ENCODE results near the gene ZNF607. TPM values are rescaled to one million over a fixed set of nuclear protein-coding genes. Genes with fewer than 3 reads are reported as not detected.

The ZNF607 gene
- total and polyA plus RNA-seq, 2 of the 8 experiments (the other 6 are each of a cell fraction or from before 2014, with no cell fraction given), result 6.7 to 15.9 TPM

DNA sequence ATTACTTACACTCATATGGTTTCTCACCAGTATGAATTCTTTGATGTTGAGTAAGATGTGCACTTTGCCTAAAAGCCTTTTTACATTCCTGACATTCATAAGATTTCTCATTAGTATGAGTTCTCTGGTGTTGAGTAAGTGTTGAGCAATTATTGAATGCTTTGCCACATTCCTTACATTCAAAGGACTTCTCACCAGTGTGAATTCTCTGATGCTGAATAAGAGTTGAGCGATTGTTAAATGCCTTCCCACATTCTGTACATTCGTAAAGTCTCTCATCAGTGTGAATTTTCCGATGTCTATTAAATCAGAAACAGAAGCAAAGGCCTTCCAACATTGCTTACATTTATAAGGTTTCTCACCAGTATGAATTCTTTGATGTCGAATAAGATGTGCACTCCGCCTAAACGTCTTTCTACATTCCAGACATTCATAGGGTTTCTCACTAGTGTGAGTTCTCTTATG lies 50.1 kb downstream of the ZNF607 start:
- peaks cover 35 to 38% of the 10 kb centered on the region in 2 experiments for H3K9me3 ChIP-seq (ENCODE audit: insufficient read depth in 2 of 2, low read depth in 1 of 2, low read length in 1 of 2)
- DNase-seq (ENCODE audit: low read depth in 1 of 2, low spot score in 2 of 2), result no peak
- no peaks in the 10 kb centered on the region for H3K23me2 ChIP-seq (ENCODE audit: low read depth, low read length)

More for the DNA sequence above, 50.1 kb downstream of the ZNF607 start:
- 82% methylated on average over 6 of the region's 6 CpGs; no CpG with 5 or more reads in 1 of the 2 experiments for WGBS, 2 experiments (ENCODE audit: extremely low coverage in 1 of 2, insufficient coverage in 1 of 2, insufficient read length in 1 of 2, insufficient replicate concordance in 2 of 2, low coverage in 1 of 2, low lambda C conversion rate in 2 of 2, missing lambda C conversion rate in 1 of 2)
- H2AFZ ChIP-seq (ENCODE audit: low read length), result no peak overlapping the region
- no peaks in the 10 kb centered on the region for H4K20me1 ChIP-seq (replicated peaks in 1 of 2; ENCODE audit: control insufficient read depth in 1 of 2, insufficient read depth in 2 of 2, low read length in 2 of 2)
- no peaks in the 10 kb centered on the region for H3K79me1 ChIP-seq (ENCODE audit: low read depth, low read length)
- no peak overlapping the region for H4K5ac ChIP-seq (ENCODE audit: insufficient read length, low read depth, low read length)
- no peak overlapping the region for H3K23ac ChIP-seq (ENCODE audit: insufficient read length)
- no peak overlapping the region for H3K14ac ChIP-seq (ENCODE audit: insufficient read length)
- H3K36me3 ChIP-seq (ENCODE audit: control insufficient read depth in 2 of 4, insufficient read depth in 4 of 4, low read length in 3 of 4), result no peaks in the 10 kb centered on the region
- ChIA-PET POLR2A (ENCODE audit: partially characterized antibody) (no interaction called here), CTCF (ENCODE audit: partially characterized antibody) (no interaction called here)
- H2AK5ac ChIP-seq (ENCODE audit: low read depth, low read length), result no peak overlapping the region
- no peaks in the 10 kb centered on the region for H3K27me3 ChIP-seq (replicated peaks in 1 of 4; ENCODE audit: control insufficient read depth in 3 of 4, extremely low read depth in 1 of 4, insufficient read depth in 3 of 4, low read length in 3 of 4)
- no peak overlapping the region for H3K4ac ChIP-seq (replicated peaks; ENCODE audit: insufficient read length, low read depth, low read length)
- no peak overlapping the region for H4K91ac ChIP-seq (replicated peaks; ENCODE audit: insufficient read length, low read length)
- no peak overlapping the region for H3K9ac ChIP-seq (replicated peaks in 1 of 4; ENCODE audit: extremely low read depth in 1 of 4, low read depth in 3 of 4, low read length in 3 of 4)
- no peak for FAIRE-seq
- no peak overlapping the region for H2BK20ac ChIP-seq (ENCODE audit: low read length)
- H3K4me2 ChIP-seq (ENCODE audit: insufficient read depth in 1 of 2, low read depth in 2 of 2, low read length in 2 of 2), result no peak overlapping the region
- no peak overlapping the region for H2BK12ac ChIP-seq (ENCODE audit: low read depth, low read length)
- no peak overlapping the region for H2BK15ac ChIP-seq (ENCODE audit: low read length)
- no peak overlapping the region for H2BK120ac ChIP-seq (replicated peaks; ENCODE audit: low read depth, low read length)
- H3K4me3 ChIP-seq (ENCODE audit: extremely low read depth in 1 of 4, insufficient read depth in 2 of 4, low read depth in 3 of 4, low read length in 4 of 4), result no peak overlapping the region
- TF ChIP-seq ASH2L (IDR thresholded peaks at IDR 0.05; ENCODE audit: low read length) (no peak), ZNF274 (IDR thresholded peaks at IDR 0.05; ENCODE audit: borderline replicate concordance, extremely low read depth, low read length) (peak; percentile 90), POLR2AphosphoS5 (IDR thresholded peaks at IDR 0.05; ENCODE audit: low read depth, low read length) (no peak), TEAD4 (IDR thresholded peaks at IDR 0.05; ENCODE audit: low read depth, low read length) (no peak), SIN3A (conservative IDR thresholded peaks at IDR 0.05 in 1 of 2, IDR thresholded peaks at IDR 0.05 in 1 of 2; ENCODE audit: low read depth in 1 of 2, low read length in 2 of 2) (no peak)
- H3K56ac ChIP-seq (replicated peaks; ENCODE audit: insufficient read length, low read depth, low read length), result no peak overlapping the region
- no peaks in the 10 kb centered on the region for H3K4me1 ChIP-seq (replicated peaks in 1 of 4; ENCODE audit: control insufficient read depth in 3 of 4, insufficient read depth in 4 of 4, low read length in 3 of 4)
- H2BK5ac ChIP-seq (ENCODE audit: low read depth, low read length), result no peak overlapping the region
- H3K79me2 ChIP-seq (ENCODE audit: control insufficient read depth in 1 of 2, insufficient read depth in 2 of 2, low read length in 2 of 2), result no peaks in the 10 kb centered on the region
- H3K18ac ChIP-seq (ENCODE audit: extremely low read depth, low read length), result no peak overlapping the region
- H3K27ac ChIP-seq (ENCODE audit: low read depth, low read length), result no peak overlapping the region
- no peak overlapping the region for H4K8ac ChIP-seq (ENCODE audit: extremely low read depth, insufficient read depth, low read length)
